GM15510 (cell line): ENCODE results near the gene SQSTM1.

Experiments used
- POLR2A ChIP-seq: IDR thresholded peaks from 3 replicates; pipeline ENCODE4 v1.6.1; 2011; ENCODE audit warnings: borderline replicate concordance; ENCODE audit not compliant: insufficient read length; ENCODE audit errors: extremely low read depth

Gene SQSTM1

DNA sequence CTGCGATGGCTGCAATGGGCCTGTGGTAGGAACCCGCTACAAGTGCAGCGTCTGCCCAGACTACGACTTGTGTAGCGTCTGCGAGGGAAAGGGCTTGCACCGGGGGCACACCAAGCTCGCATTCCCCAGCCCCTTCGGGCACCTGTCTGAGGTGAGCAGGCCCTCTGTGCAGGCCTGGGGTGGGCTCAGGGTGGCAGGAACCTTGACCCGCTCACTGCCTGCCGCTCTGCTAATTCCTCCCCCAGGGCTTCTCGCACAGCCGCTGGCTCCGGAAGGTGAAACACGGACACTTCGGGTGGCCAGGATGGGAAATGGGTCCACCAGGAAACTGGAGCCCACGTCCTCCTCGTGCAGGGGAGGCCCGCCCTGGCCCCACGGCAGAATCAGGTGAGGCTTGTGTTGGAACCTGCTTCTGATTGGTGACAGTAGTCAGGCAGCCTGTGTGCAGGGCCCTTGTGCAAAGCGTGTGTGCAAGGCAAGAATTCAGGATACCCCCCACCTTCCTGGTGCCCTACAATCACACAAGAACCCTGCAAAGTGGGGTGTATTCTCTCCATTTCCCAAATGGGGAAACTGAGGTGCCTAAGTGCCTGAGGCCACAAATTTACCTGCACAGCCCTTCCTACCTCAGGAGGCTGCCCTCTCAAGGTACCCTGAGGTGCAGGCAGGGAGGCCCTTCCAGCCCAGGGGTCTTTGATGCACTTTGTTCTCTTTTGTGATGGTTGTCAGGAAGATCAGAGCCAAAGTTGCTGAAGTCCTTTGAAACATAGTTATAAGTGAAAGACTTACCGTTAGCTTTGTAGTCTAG is 3.4 kb downstream of the SQSTM1 start:
- no peak for TF ChIP-seq POLR2A

DNA sequence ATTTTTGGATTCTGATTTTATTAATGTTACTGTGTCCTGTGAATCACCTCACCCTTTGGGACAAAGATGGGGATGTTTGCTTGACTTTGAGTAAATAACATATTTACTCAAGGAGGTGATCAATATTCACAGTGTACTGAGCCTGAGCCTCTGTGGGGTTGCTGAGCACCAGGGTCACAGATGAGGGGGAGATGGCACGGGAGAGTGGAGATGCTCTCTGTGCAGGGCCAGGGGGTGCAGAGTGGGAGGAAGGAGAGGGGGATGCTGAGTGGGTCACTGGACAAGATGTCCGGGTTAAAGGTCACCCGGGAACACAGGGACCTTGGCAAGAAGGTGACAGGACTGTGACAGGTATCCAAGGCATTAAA is 4.0 kb downstream of the SQSTM1 start:
- TF ChIP-seq POLR2A, result no peak

DNA sequence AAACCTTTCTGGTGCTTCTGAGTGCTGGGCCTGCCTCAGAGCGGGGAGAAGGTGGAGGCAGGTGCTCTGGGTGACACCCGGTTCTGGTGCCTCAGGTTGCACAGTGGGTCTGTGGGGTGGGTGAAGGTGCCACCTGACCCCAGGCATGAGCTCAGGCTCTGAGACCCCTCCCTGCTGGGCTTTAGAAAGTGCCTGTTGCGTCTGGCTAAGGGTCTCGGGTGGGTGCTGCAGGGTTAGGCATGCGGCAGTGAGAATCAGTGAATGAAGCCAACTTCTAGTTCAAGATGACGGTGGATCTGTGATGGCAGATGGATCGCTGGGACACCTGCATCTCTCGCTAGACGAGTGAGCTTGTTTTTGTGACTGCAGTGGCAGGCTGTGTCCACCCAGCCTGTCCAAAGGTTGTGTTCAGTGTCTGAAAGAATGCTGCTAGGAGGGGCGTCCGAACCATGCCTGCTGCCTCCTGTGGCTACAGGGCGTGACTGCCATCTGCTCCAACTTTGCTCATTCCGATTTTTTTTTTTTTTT is 5.0 kb downstream of the SQSTM1 start:
- TF ChIP-seq POLR2A, result no peak

DNA sequence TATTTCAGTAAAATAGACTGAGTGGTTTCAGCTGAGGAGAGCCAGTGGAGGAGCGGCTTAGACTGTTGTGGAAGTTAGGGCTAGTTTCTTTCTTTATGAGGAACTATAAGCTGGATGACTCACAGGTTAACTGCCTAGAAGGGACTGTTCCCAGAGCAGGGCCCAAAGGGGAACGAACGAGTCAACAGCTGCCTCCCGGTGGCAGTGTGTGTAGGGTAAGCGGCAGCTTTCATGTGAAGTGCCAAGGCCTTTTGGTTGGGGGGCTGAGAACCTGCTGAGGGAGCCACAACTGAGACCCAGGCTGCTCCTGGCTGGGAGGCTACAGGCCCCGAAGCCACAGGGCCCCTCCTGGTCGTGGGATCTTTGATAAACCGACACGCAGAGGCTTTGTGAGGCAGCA is 7.0 kb downstream of the SQSTM1 start:
- no peak for TF ChIP-seq POLR2A

DNA sequence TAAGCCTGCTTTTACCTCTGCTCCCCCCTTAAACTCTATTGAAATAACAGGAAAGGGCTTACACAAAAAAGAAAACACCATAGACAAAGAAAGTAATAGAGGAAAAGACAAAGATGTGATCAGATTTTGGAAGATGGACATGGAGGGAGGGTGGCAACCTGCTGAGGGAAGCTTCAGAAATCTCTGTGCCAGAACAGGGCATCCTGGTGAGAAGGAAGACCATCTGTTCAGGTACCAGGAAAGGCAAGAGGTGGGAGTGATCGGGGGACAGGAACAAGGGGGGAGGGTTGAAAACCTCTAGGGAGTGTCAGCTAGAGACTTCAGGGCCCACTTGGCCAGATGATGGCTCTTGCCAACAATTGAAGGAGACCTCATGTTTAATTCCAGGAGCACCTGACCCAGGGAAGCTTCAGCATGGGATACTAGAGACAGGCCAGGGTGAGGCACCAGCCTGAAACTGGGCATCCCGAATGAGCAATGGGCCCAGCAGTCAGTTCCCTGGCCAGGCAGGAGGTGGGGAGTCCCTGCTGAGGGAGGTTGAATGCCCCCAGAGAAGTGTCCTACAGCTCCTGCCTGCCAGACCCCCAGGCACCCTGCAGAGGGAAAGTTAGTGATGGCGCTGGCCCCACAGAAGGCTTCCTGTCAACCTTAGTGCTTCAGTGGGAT is 8.2 kb downstream of the SQSTM1 start:
- TF ChIP-seq POLR2A, result no peak

DNA sequence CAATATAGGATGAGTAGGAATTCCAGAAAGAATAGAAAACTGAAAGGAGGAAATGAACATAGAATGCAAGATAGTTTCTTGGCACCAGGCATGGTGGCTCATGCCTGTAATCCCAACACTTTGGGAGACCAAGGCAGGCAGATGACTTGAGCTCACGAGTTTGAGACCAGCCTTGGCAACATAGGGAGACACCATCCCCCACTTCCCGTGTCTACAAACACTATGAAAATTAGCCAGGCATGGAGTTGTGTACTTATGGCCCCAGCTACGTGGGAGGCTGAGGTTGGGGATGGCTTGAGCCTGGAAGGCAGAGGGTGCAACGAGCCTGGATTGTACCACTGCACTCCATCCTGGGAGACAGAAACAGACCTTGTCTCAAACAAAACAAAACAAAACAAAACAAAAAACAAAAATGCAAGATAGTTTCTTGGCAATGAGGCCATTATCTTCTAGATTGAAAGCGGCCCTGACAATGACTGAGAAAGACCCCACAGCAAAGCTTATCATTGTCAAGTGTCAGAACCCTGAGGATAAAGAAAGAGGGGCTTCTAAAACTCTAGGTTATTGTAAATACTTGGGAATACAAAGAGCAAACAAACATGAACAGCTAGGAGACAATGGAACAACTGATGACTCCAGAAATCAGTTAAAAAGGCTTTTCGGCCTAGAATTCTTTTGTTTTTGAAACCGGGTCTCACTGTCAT is 9.2 kb downstream of the SQSTM1 start:
- no peak for TF ChIP-seq POLR2A

DNA sequence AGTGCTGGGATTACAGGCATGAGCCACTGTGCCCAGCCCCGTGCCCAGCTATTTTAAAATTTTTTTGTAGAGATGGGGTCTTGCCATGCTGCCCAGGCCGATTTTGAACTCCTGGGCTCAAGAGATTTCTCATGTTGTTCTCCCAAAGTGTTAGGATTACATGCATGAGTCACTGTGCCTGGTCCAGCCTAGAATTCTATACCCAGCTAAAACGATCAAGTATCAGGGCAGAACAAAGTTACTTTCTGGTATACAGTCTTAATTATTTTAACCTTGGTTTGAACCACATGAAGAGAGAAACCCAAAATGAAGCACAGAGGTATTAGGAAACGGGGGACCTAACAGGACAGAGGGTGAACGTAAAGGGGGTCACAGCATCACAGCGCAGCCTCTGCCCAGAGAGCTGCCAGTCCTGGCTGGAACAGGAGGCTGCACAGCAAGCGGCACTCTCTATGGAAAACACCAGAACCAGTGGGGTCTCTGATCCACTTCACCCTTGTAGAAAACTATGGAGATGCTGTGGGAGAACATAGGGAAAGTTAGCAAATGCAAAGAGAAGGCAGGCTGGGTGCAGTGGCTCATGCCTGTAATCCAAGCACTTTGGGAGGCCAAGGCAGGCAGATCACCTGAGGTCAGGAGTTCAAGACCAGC is 10.2 kb downstream of the SQSTM1 start:
- no peak for TF ChIP-seq POLR2A

DNA sequence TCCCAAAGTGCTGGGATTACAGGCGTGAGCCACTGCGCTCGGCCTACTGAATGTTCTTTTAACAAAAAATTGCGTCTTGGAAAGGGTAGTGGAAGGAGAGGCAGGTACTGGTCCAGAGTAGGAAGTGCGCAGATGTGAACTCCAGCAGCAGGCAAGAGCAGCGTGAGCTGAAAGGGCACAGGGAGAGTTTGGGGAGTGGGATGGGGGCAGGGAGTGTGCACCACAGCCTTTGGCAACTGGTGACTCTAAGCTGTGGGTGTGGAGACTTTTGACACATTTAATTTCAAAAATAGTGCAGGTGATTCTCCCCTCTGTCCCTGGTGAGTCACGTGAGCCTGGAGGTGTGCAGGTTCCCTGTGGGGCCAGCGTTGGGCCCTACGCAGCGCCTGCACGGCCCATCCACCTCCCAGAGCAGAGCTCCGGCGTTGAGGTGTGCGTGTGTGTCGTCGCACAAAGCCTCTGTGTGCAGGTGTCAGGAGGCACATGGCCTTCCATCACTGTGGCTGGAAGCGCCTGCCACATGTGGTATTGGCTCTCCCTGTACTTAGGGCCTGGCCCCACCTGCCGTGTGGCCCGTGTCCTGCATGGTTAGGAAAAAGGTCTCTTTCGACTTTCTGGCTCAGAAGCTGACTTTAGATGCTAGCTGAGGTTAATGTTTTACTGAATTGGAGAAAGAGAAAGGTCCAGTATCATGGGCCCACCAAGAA is 11.5 kb downstream of the SQSTM1 start:
- no peak for TF ChIP-seq POLR2A

DNA sequence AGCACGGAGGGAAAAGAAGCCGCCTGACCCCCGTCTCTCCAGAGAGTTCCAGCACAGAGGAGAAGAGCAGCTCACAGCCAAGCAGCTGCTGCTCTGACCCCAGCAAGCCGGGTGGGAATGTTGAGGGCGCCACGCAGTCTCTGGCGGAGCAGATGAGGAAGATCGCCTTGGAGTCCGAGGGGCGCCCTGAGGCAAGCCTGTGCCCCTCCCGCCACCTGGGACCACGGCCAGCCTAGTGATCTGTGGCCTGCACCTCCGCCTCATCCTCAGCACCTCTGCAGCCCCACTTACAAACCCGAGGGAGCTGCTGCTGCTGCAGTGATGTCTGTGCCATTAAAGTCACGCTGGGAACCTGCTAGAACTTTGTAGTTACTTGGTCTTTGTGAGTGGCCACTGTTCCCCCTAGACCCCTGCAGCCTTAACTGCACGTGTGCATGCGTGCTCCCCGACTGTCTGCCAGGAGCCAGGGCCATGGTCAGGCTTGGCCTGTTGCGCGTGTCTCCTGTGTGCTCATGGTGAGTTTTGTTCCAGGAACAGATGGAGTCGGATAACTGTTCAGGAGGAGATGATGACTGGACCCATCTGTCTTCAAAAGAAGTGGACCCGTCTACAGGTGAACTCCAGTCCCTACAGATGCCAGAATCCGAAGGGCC is 12.5 kb downstream of the SQSTM1 start:
- no peak for TF ChIP-seq POLR2A

DNA sequence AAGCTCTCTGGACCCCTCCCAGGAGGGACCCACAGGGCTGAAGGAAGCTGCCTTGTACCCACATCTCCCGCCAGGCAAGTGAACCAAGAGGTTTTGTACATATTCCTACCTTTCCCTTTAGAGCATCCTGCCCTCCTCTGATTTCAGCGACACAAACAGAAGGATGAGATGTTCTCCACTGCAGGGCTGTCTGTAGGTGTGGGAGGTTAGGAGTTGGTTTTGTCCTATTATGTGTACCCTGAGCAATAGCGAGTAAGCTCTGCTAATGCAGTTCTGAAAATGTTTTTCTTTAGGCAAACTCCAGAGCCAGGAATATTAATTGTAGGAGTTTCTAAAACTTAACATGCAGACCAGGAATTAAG is 13.0 kb downstream of the SQSTM1 start:
- no peak for TF ChIP-seq POLR2A

DNA sequence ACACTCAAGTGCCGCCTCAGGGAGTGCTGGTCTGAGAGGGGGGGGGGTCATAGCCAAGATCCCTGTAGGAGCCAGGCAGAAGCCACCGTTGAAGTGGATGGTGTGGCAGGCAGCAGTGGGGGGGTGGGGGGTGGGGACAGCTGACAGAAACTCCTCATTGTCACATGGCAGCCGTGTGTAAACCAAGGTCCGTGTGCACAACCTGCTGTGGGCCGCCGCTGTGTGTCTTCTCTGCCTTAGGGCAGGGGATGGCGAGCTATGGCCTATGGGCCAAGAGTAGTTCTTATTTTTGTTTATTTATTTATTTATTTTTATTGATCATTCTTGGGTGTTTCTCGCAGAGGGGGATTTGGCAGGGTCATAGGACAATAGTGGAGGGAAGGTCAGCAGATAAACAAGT is 13.4 kb downstream of the SQSTM1 start:
- TF ChIP-seq POLR2A, result no peak

DNA sequence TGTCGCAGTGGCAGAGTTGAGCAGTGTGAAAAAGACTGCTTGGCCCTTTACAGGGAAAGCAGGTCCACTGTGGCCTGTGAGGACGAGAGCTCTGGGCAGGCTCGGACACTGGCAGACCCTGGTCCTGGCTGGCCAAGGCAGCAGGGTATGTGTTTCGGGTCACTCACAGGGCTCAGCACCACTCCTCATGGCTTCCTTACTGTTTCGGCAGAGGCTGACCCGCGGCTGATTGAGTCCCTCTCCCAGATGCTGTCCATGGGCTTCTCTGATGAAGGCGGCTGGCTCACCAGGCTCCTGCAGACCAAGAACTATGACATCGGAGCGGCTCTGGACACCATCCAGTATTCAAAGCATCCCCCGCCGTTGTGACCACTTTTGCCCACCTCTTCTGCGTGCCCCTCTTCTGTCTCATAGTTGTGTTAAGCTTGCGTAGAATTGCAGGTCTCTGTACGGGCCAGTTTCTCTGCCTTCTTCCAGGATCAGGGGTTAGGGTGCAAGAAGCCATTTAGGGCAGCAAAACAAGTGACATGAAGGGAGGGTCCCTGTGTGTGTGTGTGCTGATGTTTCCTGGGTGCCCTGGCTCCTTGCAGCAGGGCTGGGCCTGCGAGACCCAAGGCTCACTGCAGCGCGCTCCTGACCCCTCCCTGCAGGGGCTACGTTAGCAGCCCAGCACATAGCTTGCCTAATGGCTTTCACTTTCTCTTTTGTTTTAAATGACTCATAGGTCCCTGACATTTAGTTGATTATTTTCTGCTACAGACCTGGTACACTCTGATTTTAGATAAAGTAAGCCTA is 15.7 kb downstream of the SQSTM1 start:
- TF ChIP-seq POLR2A, result no peak
